ENCODE data around the gene NOL7. TPM values are rescaled to one million over a fixed set of nuclear protein-coding genes. Genes with fewer than 3 reads are reported as not detected.

Gene NOL7
- total and polyA plus RNA-seq, 9 of the 15 experiments (the other 6 are each of a cell fraction or from before 2014, with no cell fraction given): 19.4 to 235 (median 157) TPM

DNA sequence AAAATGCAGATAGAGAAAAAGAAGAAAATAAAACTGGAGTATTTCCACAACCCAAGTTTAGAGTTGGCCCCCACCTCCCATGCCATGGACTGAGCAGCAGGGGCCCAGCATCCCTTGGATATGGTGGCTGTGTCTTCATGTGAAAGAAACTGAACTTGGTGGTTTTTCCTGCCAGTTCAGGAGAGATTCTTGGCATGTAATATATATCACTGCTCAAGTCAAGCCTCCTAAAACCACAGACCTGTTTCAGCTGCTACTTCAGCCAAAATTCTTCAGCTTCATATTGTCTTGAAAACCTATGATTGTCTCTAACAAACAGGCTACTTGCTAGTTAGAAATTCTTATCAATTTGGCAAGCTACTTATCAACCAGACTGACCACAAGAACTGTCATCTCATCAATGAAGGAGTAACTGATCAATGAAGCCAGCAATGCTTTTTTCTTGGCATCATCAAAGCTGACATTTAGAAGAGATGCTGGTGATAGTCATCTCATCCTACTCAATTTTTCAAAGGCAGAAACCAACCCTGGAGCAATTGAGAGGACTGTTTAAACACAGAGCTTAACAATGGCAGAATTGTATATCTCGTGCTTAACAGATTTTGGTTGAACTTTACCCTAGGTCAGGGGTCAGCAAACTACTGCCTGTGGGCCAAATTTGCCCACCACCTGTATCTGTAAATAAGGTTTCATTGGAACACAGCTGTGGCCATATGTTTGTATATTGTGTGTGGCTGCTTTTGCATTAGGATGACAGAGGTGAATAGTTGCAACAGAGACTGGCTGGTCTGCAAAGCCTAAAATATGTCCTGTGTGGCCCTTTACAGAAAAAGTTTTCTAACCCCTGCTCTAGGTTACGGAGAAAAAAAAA lies 10.4 kb upstream of the NOL7 start:
- Histone ChIP-seq H3K9me3 (replicated peaks; ENCODE audit: control insufficient read depth, insufficient read depth, low read depth, low read length) (no peaks in the 10 kb centered on the region), H2AFZ (ENCODE audit: low read depth, low read length) (no peak overlapping the region), H3K4me1 (replicated peaks in 1 of 2; ENCODE audit: control insufficient read depth in 2 of 2, insufficient read depth in 2 of 2, low read length in 2 of 2) (peaks cover 0 to 2% of the 10 kb centered on the region in 2 experiments; a peak in 2 of 5 replicates), H3K79me2 (ENCODE audit: control insufficient read depth, insufficient read depth, low read length) (no peaks in the 10 kb centered on the region), H3K9me1 (ENCODE audit: control insufficient read depth, insufficient read depth, low read length) (no peaks in the 10 kb centered on the region), H3K36me3 (ENCODE audit: control insufficient read depth, insufficient read depth, low read length) (peaks cover 15% of the 10 kb centered on the region), H3K4me2 (ENCODE audit: insufficient read depth, low read length) (no peak overlapping the region), H4K20me1 (replicated peaks; ENCODE audit: control insufficient read depth, insufficient read depth, low read length) (no peaks in the 10 kb centered on the region), H3K9ac (ENCODE audit: insufficient read depth in 1 of 2, low read depth in 2 of 2, low read length in 2 of 2) (no peak overlapping the region), H3K4me3 (no peak overlapping the region), H3K27me3 (ENCODE audit: control insufficient read depth in 2 of 2, insufficient read depth in 2 of 2, low read length in 2 of 2) (no peaks in the 10 kb centered on the region), H3K27ac (ENCODE audit: extremely low read depth, low read depth, low read length) (peak overlapping the region; percentile 3; the same call in 1 of the 3 replicates)
- ChIA-PET CTCF (ENCODE audit: low intra/inter-chr PET ratio) (interaction anchor here (0.6 kb wide), 1 partner anchor 1949 kb away, joined by 3 read pairs; no protein-coding TSS in a partner anchor), POLR2A (interaction anchor here (0.7 to 3.8 kb wide), 6 partner anchors 9 to 233 kb away, joined by 3 to 31 read pairs (median 5); partner anchors contain the start of gene NOL7)
- FAIRE-seq (peak; percentile 57), ATAC-seq (peak; percentile 47; the same call in 2 of the 3 replicates), DNase-seq (ENCODE audit: extremely low read depth in 1 of 4, low spot score in 3 of 4) (no peak)
- intact Hi-C loops (cut with micrococcal nuclease) (no loop called here), in situ Hi-C loops (cut with MboI) (no loop called here)
- TF ChIP-seq NR2C1 (IDR thresholded peaks at IDR 0.05) (peak; percentile 59), NR2C1 (tag; IDR thresholded peaks at IDR 0.05) (no peak), ZNF589 (CRISPR knock-in tag; IDR thresholded peaks at IDR 0.05; ENCODE audit: low read depth) (no peak), NR2C2 (CRISPR knock-in tag; IDR thresholded peaks at IDR 0.05) (no peak), NR2C2 (tag; IDR thresholded peaks at IDR 0.05) (0 out of 2 replicates have a peak, but pooled peaks have one; percentile 27)
- TF ChIP-seq, protein P1, sequence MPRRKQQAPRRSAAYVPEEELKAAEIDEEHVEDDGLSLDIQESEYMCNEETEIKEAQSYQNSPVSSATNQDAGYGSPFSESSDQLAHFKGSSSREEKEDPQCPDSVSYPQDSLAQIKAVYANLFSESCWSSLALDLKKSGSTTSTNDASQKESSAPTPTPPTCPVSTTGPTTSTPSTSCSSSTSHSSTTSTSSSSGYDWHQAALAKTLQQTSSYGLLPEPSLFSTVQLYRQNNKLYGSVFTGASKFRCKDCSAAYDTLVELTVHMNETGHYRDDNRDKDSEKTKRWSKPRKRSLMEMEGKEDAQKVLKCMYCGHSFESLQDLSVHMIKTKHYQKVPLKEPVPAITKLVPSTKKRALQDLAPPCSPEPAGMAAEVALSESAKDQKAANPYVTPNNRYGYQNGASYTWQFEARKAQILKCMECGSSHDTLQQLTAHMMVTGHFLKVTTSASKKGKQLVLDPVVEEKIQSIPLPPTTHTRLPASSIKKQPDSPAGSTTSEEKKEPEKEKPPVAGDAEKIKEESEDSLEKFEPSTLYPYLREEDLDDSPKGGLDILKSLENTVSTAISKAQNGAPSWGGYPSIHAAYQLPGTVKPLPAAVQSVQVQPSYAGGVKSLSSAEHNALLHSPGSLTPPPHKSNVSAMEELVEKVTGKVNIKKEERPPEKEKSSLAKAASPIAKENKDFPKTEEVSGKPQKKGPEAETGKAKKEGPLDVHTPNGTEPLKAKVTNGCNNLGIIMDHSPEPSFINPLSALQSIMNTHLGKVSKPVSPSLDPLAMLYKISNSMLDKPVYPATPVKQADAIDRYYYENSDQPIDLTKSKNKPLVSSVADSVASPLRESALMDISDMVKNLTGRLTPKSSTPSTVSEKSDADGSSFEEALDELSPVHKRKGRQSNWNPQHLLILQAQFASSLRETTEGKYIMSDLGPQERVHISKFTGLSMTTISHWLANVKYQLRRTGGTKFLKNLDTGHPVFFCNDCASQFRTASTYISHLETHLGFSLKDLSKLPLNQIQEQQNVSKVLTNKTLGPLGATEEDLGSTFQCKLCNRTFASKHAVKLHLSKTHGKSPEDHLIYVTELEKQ (CRISPR knock-in tag; IDR thresholded peaks at IDR 0.05): no peak
- 74% methylated on average over 2 of the region's 2 CpGs for WGBS (ENCODE audit: insufficient coverage, low coverage, missing lambda C conversion rate)
- BruUV-seq (replicated peaks): no TSS peak
